NCI-H1092 (cell line): Measurements from ENCODE around the gene CUX1.

Source experiments
- DNase-seq: peaks from one replicate; lab custom pipeline; 2025; lab: John Stamatoyannopoulos, UW

The CUX1 gene

GRCh38 chr7:102248081-102248455 is 430.6 kb downstream of the CUX1 start:
- no peak for DNase-seq

DNA sequence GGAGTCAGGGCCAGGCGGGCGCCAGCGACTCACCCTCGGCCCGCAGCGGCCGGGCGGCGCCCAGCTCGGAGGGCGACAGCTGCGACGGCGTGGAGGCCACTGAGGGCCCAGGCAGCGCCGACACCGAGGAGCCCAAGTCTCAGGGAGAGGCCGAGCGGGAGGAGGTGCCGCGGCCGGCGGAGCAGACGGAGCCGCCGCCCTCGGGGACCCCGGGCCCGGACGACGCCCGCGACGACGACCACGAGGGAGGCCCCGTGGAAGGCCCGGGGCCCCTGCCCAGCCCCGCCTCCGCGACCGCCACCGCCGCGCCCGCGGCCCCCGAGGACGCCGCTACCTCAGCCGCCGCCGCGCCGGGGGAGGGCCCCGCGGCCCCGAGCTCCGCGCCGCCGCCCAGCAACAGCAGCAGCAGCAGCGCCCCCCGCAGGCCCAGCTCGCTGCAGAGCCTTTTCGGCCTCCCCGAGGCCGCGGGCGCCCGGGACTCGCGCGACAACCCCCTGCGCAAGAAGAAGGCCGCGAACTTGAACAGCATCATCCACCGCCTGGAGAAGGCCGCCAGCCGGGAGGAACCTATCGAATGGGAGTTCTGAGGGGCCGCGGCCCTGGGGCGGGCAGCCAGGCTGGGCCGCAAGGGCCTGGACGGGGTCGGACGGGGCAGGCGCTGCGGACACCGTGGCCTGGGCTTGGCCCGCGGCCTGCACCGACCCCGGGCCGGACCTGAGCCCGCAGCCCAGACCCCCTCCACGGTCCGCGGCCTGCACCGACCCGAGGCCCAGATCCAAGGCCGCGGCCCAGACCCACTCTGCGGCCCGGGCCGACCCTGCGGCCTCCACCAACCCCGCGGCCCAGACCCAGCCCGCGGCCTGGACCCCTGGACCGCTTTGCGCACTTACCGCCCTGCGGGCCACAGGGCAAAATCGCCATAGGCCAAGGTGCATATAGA is 431.3 kb downstream of the CUX1 start:
- DNase-seq, result no peak

DNA sequence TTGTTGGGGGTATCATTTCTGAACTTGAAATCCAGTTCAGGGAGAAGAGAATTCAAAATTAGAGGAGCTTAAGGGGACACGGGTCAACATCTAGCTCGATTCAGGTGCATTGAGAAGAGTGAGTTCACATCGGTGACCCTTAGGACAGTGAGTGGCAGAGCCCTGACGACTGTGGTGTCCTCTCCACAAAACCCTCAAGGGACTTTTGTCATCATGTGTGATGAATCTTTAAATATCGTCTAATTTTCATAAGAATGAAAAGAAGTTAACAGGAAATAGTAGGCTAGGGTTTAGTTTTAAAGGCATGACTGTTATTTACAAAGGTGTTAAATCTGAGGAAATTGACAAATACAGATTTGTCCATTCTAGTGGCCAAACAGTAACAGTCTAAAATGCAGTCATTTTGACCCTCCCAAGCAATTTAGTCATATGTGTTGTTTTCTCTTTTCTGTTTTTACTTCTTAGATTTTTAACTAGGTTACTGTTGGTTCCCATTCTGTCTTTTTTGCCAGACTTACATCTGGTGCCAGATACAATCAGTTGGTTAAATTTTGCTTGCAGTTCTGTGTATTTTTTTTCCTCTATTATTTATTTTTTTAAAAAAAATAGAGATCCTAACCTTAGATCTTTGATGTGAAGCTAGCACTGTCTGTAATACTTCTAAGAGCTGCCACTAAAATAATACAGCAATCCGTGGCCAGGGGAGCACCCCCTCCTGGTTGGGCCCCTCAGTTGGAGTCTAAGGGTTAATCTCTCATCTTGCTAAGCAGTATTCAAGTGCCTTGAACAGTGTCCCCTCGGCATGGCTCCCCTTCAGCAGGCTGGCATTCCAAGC is 434.3 kb downstream of the CUX1 start:
- DNase-seq, result no peak

DNA sequence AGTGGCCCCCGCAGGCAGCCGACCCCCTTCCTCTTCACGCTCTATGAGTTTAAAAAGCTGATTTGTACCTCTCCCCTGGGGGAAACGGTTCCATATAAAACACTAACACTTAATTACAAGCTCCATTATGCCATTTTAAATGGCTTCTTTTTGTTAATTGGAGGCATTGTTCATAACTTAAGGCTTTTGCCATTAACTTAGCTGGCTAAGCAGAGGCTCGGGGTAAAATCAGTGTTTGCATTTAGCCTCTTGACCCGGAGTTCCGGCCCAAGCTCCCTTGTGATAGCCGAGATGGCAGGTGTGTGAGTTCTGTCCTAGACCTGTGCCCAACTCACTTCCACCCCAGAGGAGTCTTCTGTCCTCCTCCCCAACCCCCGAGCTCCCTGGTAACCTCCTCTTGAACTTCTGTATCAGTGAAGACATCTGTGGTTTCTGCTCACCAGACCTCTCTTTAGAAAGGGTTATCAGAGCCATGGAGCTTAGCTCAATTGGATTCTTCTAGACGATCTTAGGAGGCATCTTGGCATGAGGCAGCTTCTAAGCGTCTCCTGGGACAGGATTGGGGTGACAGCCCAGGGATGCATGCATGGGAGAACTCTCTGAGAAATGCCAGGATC is 435.0 kb downstream of the CUX1 start:
- DNase-seq, result no peak

GRCh38 chr7:102253066-102253972 is 435.9 kb downstream of the CUX1 start:
- DNase-seq, result no peak

DNA sequence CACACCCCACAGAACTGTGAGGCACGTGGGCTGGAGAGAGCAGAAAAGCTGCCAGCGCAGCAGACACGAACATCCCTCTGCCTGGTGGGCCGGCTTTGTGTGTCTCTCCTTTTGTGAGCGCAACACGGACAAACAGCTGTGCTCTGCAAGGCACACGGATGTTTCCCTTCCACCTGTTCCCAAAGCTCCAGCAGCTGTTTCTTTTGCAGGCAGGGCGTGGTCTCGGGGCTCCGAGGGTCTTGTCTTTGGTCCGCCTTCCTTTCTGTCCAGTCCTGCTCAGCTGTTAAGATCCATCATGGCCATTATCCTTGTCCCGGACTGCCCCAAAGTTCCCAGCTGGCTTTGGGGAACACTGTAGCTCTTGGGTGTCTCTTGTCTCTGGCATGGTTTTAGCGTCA is 436.5 kb downstream of the CUX1 start:
- DNase-seq, result no peak

DNA sequence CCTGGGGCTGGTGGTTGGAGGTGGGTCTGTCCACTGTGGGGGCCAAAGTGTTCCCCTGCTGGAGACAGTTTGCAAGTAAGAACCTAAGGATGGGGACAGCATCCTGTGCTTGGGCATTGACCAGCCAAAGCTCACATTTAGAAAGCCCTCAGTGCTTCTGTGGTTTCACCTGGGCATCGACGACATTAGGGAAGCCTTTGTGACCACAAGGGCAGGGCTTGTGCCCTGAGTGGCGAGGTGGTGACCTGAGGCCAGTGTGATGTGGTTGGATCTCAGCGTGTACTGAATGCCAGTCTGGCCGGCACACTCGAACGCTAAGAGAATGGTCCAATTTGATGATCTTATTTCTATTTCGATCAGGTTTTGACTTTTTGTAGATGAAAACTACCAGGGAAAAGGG is 437.1 kb downstream of the CUX1 start:
- DNase-seq, result no peak

DNA sequence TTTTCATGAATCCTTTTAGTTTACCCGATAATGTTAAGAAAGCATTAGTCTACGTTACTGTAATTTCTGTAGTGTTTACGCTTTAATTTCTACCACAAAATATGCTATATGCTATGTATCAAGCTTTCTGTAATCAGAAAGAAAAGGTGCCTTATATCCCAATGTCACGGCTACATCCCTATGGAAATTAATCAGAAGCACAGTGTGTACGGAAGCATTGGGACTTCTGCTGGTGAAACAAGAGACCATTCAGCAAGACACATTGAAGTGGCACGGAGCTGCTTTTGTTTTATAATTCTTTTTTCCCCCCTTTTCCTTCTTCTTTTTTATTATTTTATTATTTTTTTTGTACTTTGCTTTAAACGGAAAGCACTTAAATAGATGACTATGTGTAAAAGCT is 438.1 kb downstream of the CUX1 start:
- no peak for DNase-seq

DNA sequence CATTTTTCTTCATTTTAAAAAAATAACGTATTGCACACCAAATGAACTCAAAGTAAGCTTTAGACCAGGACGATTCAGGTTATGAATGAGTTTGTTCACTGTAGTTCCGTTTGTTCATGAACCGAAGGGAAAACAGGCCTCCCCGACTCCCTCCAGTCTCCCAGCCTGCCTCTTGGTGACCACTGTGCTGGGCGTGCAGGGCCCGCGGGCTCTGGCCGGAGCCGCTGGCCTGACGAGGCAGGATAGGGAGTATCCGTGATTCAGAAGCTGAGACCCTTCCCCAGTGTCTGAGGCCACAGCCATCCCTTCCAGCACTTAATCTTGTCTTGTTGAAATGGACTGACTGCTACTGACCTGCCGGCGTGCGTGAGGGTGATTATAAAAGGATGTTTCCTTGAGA is 438.5 kb downstream of the CUX1 start:
- no peak for DNase-seq

DNA sequence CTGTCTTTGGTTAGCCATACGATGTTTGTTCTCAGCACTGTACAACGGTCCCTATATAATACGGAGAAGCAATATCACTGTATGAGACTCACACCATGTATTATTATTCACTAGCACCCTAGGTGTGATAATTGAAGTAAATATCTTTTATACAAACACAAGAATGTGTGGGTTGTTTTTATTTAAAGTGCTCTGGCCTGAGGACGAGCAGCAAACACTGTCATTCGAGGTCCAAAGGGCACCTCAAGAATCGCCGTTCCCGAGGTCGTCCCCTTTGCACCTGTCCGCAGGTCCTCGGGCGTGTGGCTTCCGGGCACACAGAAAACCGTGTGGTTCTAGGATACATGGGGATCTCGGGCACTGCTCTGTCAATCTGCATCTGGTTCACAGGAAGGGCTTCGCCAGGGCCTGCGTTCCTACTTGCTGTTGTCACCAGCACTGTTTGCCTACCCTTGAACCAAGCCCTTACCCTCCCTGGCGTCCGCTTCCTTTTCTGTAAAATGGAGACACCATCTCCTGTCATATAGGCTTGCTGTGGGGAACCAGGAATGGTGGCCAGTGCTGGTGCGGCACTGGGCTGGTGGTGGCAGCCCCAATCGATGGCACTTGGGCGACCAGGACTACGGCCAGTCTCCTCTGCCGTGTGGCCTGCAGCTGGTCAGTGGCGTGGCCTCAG is 440.8 kb downstream of the CUX1 start:
- DNase-seq, result no peak

DNA sequence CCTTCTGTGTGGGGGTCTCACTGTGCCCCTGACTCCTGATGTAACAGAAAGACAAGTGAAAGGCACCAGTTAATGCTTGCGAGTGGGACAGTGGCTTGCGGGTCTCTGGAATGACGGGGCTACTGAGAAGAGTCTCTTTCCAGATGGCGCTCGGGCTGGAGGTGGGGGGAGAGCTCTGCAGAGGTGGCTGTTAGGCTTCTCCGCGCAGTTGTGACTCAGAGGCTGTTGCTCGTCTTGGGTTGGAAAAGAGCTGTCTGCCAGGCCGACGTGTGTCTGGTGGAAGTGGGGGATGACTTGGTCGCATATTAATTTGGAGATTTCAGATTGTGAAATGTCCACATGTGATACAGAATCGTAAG is 441.3 kb downstream of the CUX1 start:
- DNase-seq, result no peak

GRCh38 chr7:102260856-102261255 is 443.4 kb downstream of the CUX1 start:
- peak; percentile 20 for DNase-seq

DNA sequence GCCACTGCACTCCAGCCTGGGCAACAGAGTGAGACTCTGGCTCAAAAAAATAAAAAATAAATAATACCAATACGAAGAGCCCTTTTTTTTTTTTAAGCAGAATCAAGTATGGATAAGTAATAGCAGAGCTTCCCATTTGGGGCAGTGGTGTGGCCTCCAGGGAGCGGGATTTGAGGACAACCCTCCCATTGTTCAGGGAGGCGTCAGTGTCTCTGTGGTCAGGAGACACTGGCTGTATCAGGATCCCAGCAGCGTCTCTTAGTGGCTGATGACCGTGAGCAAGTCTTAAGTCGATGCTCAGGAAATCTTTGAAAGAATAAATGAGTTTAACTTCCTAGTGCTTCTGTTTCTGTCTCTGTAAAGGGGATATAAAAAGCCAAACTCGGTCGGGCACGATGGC is 444.0 kb downstream of the CUX1 start:
- no peak for DNase-seq

- DNase-seq, result no peak
Observed at GRCh38 chr7:102262546-102262945, 445.1 kb downstream of the CUX1 start.

GRCh38 chr7:102264367-102264891 is 447.0 kb downstream of the CUX1 start:
- DNase-seq, result no peak

DNA sequence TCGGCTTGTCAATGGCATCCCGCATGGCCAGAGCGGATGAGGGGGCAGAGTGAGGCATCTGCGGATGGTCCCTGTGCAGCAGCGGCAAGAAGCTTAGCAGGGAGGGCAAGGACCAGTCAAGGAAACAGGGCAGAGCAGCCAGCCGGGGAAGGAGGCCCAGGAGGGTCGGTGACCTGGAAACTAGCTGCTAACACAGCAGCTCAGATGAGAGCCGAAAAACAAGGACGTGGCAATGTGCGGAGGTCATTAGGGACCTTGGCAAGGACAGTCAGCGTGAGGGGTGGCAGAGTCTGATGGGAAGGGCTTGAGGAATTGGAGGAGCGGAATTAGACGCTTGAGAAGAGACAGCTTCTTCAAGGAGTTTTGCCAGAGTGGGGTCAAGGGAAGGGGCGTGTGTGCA is 449.1 kb downstream of the CUX1 start:
- DNase-seq, result no peak

GRCh38 chr7:102268635-102269034 is 451.2 kb downstream of the CUX1 start:
- no peak for DNase-seq

DNA sequence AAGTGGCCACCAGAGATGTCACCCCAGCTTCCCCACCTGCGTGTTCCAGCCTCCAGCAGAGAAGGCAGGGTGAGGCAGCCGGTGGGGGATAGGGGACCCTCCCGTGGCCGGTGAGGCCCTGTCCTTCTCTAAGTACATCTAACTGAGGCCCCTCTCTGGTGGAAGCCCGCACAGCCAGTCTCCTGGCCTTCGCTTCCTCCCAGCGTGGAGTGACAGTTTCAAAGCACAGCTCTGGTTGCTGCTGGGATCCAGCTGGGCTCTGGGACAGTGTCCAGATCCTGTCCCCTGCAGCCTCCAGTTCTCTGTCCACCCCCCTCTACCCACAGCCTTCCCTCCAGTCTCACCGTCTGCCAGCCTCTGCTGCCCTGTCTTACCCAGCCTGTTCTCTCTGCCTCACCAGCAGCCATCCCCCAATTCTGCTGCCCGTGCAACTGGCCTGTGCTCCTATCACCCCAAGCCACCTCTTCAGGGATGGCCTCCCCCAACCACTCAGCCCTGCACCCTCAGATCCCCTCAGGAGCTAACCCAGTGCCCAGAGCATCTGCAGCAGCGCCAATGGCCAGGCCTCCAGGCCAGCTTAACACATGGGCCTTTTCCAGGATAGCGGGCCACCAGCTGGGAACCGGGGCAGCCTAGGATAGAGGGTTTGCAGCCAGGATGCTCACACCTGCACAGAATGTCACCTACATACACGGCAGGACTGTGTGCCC is 452.9 kb downstream of the CUX1 start:
- no peak for DNase-seq

- no peak for DNase-seq
Observed at GRCh38 chr7:102271158-102271798, 453.9 kb downstream of the CUX1 start.
